Activated CD8-positive, alpha-beta memory T cell treated with anti-CD3 and anti-CD28 coated beads, Interleukin-2, amount 50 U/mL, for 1 hour (primary cell): ENCODE measurements around the gene GIPC3.

Source experiments
- DNase-seq: peaks from one replicate; pipeline ENCODE4 v3.0.0-alpha.2; 2020; ENCODE audit errors: extremely low read depth

The GIPC3 gene

GRCh38 chr19:3604987-3605343 lies 19.7 kb downstream of the GIPC3 start:
- no peak for DNase-seq

GRCh38 chr19:3605361-3605760 lies 20.1 kb downstream of the GIPC3 start:
- no peak for DNase-seq

GRCh38 chr19:3605770-3606169 lies 20.5 kb downstream of the GIPC3 start:
- no peak for DNase-seq

- DNase-seq: no peak
Measured at GRCh38 chr19:3606174-3606689, 21.0 kb downstream of the GIPC3 start.

GRCh38 chr19:3606690-3607289 lies 21.5 kb downstream of the GIPC3 start, which contains the start of gene TBXA2R:
TBXA2R (minus strand) TSS chr19:3606875; CDS start chr19:3600634, 6,241 bp downstream.
- DNase-seq: no peak

- DNase-seq: no peak
Measured at GRCh38 chr19:3607303-3608078, 22.2 kb downstream of the GIPC3 start.

GRCh38 chr19:3608079-3608641 lies 22.9 kb downstream of the GIPC3 start:
- DNase-seq: no peak

- DNase-seq: no peak
Measured at GRCh38 chr19:3608750-3609322, 23.6 kb downstream of the GIPC3 start.

- DNase-seq: no peak
Measured at GRCh38 chr19:3609779-3610719, 24.8 kb downstream of the GIPC3 start.

- no peak for DNase-seq
Measured at GRCh38 chr19:3610745-3611717, 25.8 kb downstream of the GIPC3 start.

GRCh38 chr19:3611841-3612240 lies 26.6 kb downstream of the GIPC3 start:
- DNase-seq: no peak

- DNase-seq: no peak
Measured at GRCh38 chr19:3612330-3612729, 27.1 kb downstream of the GIPC3 start.

- no peak for DNase-seq
Measured at GRCh38 chr19:3612901-3613741, 27.8 kb downstream of the GIPC3 start.

- DNase-seq: no peak
Measured at GRCh38 chr19:3613818-3614661, 28.8 kb downstream of the GIPC3 start.

GRCh38 chr19:3614858-3615505 lies 29.7 kb downstream of the GIPC3 start:
- no peak for DNase-seq

GRCh38 chr19:3615524-3616135 lies 30.4 kb downstream of the GIPC3 start:
- no peak for DNase-seq

GRCh38 chr19:3617463-3617862 lies 32.2 kb downstream of the GIPC3 start:
- no peak for DNase-seq
